Skeletal muscle tissue (tissue), 4 donors: ENCODE data around the gene DNTT. TPM values are rescaled to one million over a fixed set of nuclear protein-coding genes. Genes with fewer than 3 reads are reported as not detected.

Experiments
- H3K27ac ChIP-seq: one replicate; pipeline ENCODE4 v1.7.0; 2013; ENCODE audit warnings: mild to moderate bottlenecking, low read depth, low read length, inconsistent platforms
- H3K27me3 ChIP-seq, 3 donors: one replicate each; pipeline ENCODE4 v1.7.0; 2013; ENCODE audit warnings: low read length in 3 of 3; ENCODE audit not compliant: control insufficient read depth in 3 of 3, insufficient read depth in 3 of 3
- H3K36me3 ChIP-seq, 3 donors: one replicate each; pipeline ENCODE4 v1.7.0; 2013; ENCODE audit warnings: low read length in 3 of 3; ENCODE audit not compliant: control insufficient read depth in 3 of 3, insufficient read depth in 3 of 3
- H3K4me1 ChIP-seq, 3 donors: one replicate each; pipeline ENCODE4 v1.7.0; 2013; ENCODE audit warnings: low read length in 3 of 3, mild to moderate bottlenecking in 3 of 3; ENCODE audit not compliant: control insufficient read depth in 3 of 3, insufficient read depth in 3 of 3
- H3K4me3 ChIP-seq, 3 donors: one replicate each; pipeline ENCODE4 v1.7.0; 2013; ENCODE audit warnings: low read length in 3 of 3
- H3K9ac ChIP-seq, 3 donors: one replicate each; pipeline ENCODE4 v1.7.0; 2013; ENCODE audit warnings: low read length in 3 of 3, mild to moderate bottlenecking in 3 of 3, moderate library complexity in 2 of 3, low read depth in 1 of 3
- H3K9me3 ChIP-seq, 3 donors: one replicate each; pipeline ENCODE4 v1.7.0; 2013; ENCODE audit warnings: low read length in 3 of 3; ENCODE audit not compliant: control insufficient read depth in 3 of 3
- total RNA-seq: library from RNA; depleted of rRNA; stranded (reverse); fragments of >200 nt; gene quantifications from one replicate; pipeline ENCODE4 v1.2.3, GENCODE V29; 2014
- donor health status: Osteomylitis.

The DNTT gene
- total RNA-seq, 1 donor from 2014 or later, result not detected

GRCh38 chr10:96358851-96359540 is 54.8 kb downstream of the DNTT start, which contains the start of gene OPALIN:
TSS of gene OPALIN (minus strand) at chr10:96359002. CDS start at chr10:96358896, 106 bp downstream.
- Histone ChIP-seq H3K36me3 (no peaks in the 10 kb centered on the region), H3K27me3 (peaks cover 0 to 13% (median 5%) of the 10 kb centered on the region in 3 donors), H3K27ac (no peak within 1 kb of the TSS), H3K9ac (no peak within 1 kb of the TSS), H3K4me1 (no peaks in the 10 kb centered on the region), H3K4me3 (no peak within 1 kb of the TSS), H3K9me3 (no peaks in the 10 kb centered on the region)

GRCh38 chr10:96359616-96360015 is 55.4 kb downstream of the DNTT start:
- H3K27me3 ChIP-seq, result peaks cover 0 to 14% (median 5%) of the 10 kb centered on the region in 3 donors
- no peak overlapping the region for H3K4me3 ChIP-seq
- H3K9ac ChIP-seq, result no peak overlapping the region
- no peaks in the 10 kb centered on the region for H3K9me3 ChIP-seq
- H3K4me1 ChIP-seq, result no peaks in the 10 kb centered on the region
- H3K27ac ChIP-seq, result no peak overlapping the region
- H3K36me3 ChIP-seq, result no peaks in the 10 kb centered on the region

- Histone ChIP-seq H3K4me3 (no peak overlapping the region), H3K36me3 (no peaks in the 10 kb centered on the region), H3K27ac (no peak overlapping the region), H3K9ac (no peak overlapping the region), H3K4me1 (no peaks in the 10 kb centered on the region), H3K9me3 (no peaks in the 10 kb centered on the region), H3K27me3 (peaks cover 0 to 13% (median 5%) of the 10 kb centered on the region in 3 donors)
These were observed 56.1 kb downstream of the DNTT start for GRCh38 chr10:96360331-96360730.

- Histone ChIP-seq H3K36me3 (no peaks in the 10 kb centered on the region), H3K27ac (no peak overlapping the region), H3K9me3 (no peaks in the 10 kb centered on the region), H3K4me1 (no peaks in the 10 kb centered on the region), H3K9ac (no peak overlapping the region), H3K4me3 (no peak overlapping the region), H3K27me3 (peaks cover 0 to 8% (median 5%) of the 10 kb centered on the region in 3 donors)
These were observed 56.5 kb downstream of the DNTT start for GRCh38 chr10:96360766-96361165.

- no peaks in the 10 kb centered on the region for H3K9me3 ChIP-seq
- no peak overlapping the region for H3K27ac ChIP-seq
- H3K27me3 ChIP-seq, result peaks cover 0 to 3% (median 0%) of the 10 kb centered on the region in 3 donors
- no peaks in the 10 kb centered on the region for H3K36me3 ChIP-seq
- no peak overlapping the region for H3K9ac ChIP-seq
- peaks cover 0 to 5% (median 3%) of the 10 kb centered on the region in 3 donors for H3K4me1 ChIP-seq
- H3K4me3 ChIP-seq, result no peak overlapping the region
These were observed 61.3 kb downstream of the DNTT start for GRCh38 chr10:96365571-96365970.

- H3K4me1 ChIP-seq, result peaks cover 0 to 5% (median 3%) of the 10 kb centered on the region in 3 donors
- no peaks in the 10 kb centered on the region for H3K36me3 ChIP-seq
- no peak overlapping the region for H3K27ac ChIP-seq
- peaks cover 0 to 3% (median 0%) of the 10 kb centered on the region in 3 donors for H3K27me3 ChIP-seq
- H3K4me3 ChIP-seq, result no peak overlapping the region
- H3K9me3 ChIP-seq, result no peaks in the 10 kb centered on the region
- no peak overlapping the region for H3K9ac ChIP-seq
These were observed 62.3 kb downstream of the DNTT start for GRCh38 chr10:96366508-96366907.

GRCh38 chr10:96367470-96367869 is 63.2 kb downstream of the DNTT start:
- Histone ChIP-seq H3K4me3 (no peak overlapping the region), H3K27ac (no peak overlapping the region), H3K9me3 (no peaks in the 10 kb centered on the region), H3K36me3 (no peaks in the 10 kb centered on the region), H3K9ac (no peak overlapping the region), H3K4me1 (peaks cover 0 to 5% (median 3%) of the 10 kb centered on the region in 3 donors), H3K27me3 (peaks cover 0 to 3% (median 0%) of the 10 kb centered on the region in 3 donors)

- peaks cover 0 to 8% (median 4%) of the 10 kb centered on the region in 3 donors for H3K27me3 ChIP-seq
- H3K9ac ChIP-seq, result no peak overlapping the region
- H3K4me1 ChIP-seq, result peaks cover 0 to 5% (median 3%) of the 10 kb centered on the region in 3 donors
- no peak overlapping the region for H3K27ac ChIP-seq
- H3K9me3 ChIP-seq, result no peaks in the 10 kb centered on the region
- H3K4me3 ChIP-seq, result no peak overlapping the region
- H3K36me3 ChIP-seq, result no peaks in the 10 kb centered on the region
These were observed 64.7 kb downstream of the DNTT start for GRCh38 chr10:96368971-96369370.

- peaks cover 3 to 9% (median 8%) of the 10 kb centered on the region in 3 donors for H3K4me1 ChIP-seq
- H3K36me3 ChIP-seq, result no peaks in the 10 kb centered on the region
- no peaks in the 10 kb centered on the region for H3K9me3 ChIP-seq
- H3K4me3 ChIP-seq, result no peak overlapping the region
- H3K27me3 ChIP-seq, result peaks cover 0 to 10% (median 4%) of the 10 kb centered on the region in 3 donors
- no peak overlapping the region for H3K9ac ChIP-seq
- H3K27ac ChIP-seq, result no peak overlapping the region
These were observed 65.8 kb downstream of the DNTT start for GRCh38 chr10:96369890-96370583.

GRCh38 chr10:96370584-96371157 is 66.4 kb downstream of the DNTT start:
- H3K36me3 ChIP-seq, result no peaks in the 10 kb centered on the region
- H3K4me1 ChIP-seq, result peaks cover 8 to 13% (median 10%) of the 10 kb centered on the region in 3 donors
- no peak overlapping the region for H3K4me3 ChIP-seq
- H3K27ac ChIP-seq, result no peak overlapping the region
- no peaks in the 10 kb centered on the region for H3K9me3 ChIP-seq
- no peak overlapping the region for H3K9ac ChIP-seq
- peaks cover 0 to 10% (median 4%) of the 10 kb centered on the region in 3 donors for H3K27me3 ChIP-seq
